HG03520 (cell line): Measurements from ENCODE around the gene LRP2.
"Not testable (repeated sequence)": the region's sequence is repeated elsewhere in the genome, so short reads cannot be mapped to it uniquely, and the experiment has no call there.

Source experiments
- ATAC-seq: cut with Tn5 transposase; IDR thresholded peaks from one replicate; pipeline ENCODE4 v1.9.1; 2021; ENCODE audit warnings: mild to moderate bottlenecking, moderate library complexity; ENCODE audit not compliant: unreplicated experiment

Gene LRP2

DNA sequence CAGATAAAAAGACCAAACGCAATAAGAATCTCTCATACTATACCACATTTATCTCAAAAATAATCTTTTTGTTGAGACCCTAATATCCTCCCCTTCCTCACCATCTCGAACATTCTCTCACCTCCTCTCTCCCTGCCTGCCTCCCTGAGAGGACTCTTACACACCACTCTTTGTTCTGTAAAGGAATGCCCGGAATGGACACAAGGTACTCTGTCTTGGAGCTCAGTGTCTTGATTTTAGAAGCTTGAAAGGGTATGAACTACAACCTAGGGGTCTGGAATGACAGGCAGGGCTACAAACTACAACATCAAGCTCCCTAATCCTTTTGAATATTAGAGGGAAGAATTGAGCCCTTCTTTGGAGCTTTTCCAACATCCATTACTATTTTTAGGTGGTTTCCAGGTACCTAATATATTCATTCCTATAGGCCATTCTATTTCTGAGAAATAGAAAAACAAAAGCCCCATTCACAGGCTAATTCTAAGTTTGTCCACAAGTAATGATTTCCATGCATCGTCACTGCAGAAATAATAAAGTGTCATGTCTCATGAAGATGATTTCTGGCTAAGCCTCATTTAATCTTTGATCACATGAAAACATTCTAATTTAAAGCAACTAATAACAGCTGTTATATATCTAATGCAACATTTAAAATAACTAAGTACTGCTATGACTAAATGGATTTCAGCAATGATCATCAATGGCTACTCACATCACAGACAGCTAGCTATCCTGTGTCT lies 60.6 kb downstream of the LRP2 start:
- ATAC-seq, result no peak

DNA sequence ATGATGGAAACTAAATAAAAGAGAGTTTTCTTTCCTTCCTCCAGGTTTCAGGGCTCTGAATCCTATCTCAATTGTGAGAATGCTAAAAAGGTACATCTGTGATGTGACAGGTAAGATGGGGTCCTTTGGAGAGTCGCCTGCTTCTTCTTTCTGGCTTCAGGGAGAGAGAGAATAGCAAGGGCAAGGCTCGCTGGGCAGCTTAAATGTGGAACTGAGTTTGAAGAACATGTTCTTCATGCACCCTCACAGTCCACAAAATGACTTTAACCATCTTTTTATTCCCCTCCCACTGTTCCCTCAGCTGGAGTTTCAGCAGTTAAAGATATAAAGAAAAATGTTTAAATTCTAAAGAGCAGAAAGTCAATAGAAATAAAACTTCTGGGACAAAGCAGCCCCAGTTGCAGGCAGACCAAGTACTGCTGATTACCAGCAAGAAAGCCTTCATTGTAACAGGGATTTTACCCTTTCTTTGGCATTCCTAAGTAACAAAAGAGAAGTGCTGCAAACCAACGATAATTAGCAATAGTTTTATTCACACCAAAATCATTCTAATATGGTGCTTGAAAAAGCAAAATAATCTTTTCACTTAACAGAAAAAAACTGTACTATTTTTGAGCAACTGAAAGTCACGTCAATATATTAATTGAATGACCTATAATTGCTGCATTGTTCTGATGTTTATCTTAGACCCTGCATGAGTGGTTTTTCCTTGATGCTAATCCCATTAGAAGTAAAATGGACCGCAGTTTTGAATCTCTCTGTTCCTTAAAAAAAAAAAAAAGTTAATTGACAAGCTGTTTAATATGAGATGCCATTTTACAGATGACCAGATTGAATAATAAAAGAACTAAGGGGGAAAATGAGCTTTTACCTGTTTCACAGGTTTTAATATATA lies 61.5 kb downstream of the LRP2 start:
- no peak for ATAC-seq

- ATAC-seq, result no peak
Measured at GRCh38 chr2:169298007-169298406, 64.3 kb downstream of the LRP2 start.

DNA sequence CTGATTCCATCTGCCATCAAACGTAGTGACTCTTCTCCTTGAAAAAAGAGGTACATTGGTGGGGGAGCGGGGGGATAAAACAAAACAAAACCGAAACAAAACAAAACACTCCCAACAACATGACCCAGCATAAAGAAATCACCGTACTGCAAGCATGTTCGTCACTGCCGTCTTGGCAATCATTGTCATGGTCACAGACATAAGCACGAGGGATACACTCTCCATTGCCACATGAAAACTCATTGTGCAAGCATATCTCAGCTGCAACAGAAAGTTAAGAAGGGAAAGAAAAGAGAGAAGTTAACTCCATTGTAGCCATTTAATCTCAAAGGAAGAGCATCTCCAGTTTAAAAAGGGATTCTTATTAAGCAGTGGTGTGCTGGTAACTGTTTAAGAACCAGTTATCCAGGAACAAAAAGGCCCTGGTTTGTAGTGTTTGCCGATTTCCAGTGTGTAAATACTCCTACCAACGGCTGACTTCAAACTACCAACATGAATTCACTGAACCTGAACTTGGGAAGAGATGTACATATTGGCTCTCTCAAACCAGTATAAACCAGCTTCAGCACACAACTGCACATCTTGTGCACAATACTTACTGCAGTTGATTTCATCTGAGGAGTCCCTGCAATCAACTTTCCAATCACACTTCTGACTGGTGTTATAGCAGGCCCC lies 68.2 kb downstream of the LRP2 start:
- ATAC-seq, result no peak

DNA sequence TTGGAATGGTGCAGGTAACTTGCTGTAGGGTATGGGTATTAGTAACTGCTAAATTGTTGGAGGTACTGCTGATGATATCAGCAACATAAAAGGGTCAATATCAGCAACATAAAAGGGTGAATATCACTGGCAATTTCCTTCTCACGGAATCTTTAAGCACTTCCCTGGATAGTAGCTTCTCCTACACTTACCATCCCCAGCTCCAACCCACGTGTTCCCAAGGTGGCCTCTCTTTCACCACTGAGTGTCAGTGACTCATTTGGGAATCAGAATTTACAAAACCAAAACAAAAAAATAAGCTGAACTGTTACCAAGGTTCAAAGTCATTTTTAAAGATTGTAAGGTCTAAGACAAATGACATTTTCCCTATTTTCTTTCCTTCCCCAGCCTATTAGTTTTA lies 70.8 kb downstream of the LRP2 start:
- ATAC-seq, result no peak

DNA sequence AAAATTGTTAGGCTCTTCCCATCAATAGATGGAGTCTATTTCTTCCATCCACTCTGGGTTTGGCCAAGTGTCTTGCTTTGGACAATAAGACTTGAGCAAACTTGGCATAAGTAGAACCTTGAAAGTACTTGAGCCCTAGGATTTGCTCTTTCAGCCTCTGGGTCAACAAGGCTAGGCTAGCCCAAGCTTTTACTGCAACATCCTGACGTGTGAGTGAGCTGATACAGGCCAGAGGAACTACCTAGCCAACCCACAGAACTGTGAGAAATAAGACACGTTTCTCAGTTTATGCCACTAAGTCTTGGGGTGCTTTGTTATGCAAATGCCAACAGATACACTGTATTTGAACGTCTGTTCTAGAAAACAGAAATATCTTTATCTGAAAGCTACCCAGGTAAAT lies 71.9 kb downstream of the LRP2 start:
- no peak for ATAC-seq

DNA sequence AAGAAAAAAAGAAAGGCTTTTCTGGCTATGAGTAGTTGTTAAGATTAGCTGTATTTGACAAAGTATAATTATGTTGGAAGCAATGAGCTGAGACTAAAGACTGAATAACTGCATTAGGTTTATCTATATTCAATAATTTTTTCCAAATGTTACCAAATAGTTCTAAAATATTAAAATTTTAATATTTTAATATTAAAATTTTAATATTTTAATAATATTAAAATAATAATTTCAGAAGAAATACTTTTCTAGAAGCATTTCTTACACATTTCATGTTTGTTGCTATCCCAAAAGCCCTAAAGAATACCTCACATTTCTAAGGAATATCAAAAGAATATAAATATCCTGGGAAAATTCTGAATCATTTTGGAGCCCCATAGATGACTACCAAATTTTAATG lies 74.7 kb downstream of the LRP2 start:
- ATAC-seq, result no peak

GRCh38 chr2:169286624-169287231 lies 75.6 kb downstream of the LRP2 start:
- no peak for ATAC-seq

GRCh38 chr2:169285531-169286235 lies 76.7 kb downstream of the LRP2 start:
- no peak for ATAC-seq

GRCh38 chr2:169280502-169280901 lies 81.8 kb downstream of the LRP2 start:
- ATAC-seq, result no peak

- no peak for ATAC-seq
Measured at GRCh38 chr2:169275696-169276444, 86.5 kb downstream of the LRP2 start.

DNA sequence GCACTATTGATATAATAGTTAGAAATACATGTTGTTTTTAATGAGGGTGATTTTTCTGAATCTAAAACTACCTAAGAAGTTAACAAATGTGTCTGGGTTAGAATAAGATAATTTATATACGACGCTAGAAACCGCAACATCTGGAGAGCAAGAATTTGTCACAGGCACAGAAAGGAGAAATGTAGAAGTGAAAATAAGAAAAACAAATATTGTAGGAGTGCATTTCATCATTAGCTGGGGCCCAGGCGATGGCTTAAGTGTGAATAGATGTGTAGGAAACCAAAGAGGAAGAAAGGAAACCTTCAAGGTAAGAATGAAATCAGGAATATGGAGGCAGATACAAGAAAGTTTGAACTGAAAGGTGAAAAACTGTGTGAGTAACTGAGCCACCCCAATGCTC lies 90.3 kb downstream of the LRP2 start:
- no peak for ATAC-seq

DNA sequence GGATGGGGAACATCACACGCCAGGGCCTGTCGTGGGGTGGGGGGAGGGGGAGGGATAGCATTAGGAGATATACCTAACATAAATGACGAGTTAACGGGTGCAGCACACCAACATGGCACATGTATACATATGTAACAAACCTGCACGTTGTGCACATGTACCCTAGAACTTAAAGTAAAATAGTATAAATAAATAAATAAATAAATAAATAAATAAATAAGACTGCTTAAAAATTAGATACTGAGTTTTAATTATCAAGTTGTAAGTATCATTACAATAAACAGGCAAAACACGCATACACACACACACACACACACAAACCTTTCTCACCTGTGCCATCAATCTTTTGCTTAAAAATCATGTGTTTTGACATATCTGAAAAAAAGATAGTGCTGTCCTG lies 91.8 kb downstream of the LRP2 start:
- ATAC-seq, result not testable (repeated sequence)

- no peak for ATAC-seq
Measured at GRCh38 chr2:169265591-169265990, 96.7 kb downstream of the LRP2 start.

DNA sequence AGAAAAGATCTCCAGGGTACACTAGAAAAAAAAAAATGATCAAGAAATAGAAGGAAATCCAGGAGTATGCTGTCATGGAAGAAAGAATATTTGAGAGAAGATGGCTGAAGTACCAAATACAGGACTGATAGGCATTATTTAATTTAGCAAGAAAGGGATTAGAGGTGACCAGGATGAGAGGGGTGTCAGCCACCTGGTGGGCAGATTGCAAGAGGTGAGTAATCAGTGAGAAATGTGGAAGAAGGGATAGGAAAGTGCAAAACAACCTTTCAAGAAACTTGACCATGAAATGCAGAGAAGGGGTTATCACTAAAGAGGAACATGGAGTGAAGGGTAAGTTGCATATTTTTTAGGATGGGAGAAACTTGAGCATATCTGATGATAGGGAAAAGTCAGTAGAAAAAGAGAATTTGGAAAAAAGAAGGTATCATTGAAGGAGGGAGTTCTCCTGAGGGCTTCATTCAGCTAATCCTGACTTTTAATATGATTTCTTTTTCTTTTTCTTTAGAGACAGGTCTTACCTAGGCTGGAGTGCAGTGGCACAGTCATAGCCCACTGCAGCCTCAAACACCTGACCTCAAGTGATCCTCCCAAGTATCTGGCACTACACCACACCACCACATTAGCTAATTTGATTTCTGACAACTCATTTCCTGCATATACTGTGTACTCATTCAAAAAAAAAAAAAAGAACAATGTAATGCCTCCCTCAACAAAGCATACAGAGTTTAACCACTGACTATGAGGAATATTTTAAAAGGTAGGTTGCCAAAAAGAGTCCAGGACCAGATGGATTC lies 101.3 kb downstream of the LRP2 start:
- no peak for ATAC-seq

DNA sequence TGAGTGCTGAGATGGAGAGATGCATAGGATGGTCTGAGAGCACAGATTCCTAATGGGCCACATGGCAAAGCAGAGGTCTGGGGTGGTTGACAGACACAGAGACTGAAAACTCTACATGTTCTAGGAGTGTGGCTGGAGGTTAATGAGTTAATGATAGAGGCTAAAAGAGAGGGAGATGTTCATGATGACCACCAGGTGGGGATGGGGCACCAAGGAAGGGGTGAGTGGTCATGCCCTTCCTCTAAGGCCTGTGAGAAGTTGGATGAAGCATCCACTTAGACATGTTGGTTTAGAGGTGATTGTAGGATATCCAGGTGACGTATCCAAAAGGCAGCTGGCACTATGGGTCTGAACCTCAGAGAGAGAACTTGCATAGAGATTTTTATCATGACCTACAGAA lies 102.1 kb downstream of the LRP2 start:
- ATAC-seq, result no peak

DNA sequence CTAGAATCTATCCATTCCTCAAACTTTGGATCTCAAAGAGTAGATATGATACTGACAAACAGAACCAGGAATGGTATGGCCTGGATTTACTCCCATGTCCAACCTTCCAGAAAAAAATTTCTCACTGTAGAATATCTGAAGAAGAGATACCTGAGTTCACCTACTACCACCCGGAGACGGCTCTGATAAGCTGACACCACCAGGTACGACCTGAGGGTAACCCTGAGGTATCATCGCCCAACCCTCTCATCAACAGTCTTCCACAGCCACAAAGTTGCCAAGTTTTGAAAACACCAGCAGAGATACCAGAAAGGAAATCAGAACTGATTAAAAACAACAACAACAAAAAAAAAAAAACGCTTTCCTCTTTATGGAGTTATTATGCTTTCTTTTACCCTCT lies 102.9 kb downstream of the LRP2 start:
- no peak for ATAC-seq

DNA sequence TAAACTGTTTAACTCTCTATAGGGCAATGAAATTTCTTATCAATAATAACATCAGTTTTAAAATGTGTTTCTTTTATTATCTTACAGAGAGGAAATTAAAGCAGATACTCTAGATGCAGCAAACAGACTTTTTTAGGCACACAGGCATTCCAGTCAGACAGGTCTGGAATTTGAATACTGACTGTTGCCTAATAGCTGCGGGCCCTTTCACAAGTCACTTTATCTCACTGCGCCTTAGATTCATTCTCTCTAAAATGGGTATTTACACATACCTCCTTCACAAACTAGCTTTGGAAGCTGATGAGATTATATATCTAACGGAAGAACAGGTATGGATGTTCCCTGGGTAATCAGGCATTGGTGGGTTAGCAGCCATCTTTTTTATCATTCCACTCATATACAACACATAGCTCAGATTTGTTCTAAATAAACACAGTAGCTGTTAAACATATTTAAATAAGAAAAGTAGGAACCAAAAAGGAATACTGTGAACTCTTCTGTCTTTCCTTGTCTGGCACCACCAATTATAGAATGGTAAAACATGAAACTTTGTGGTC lies 104.2 kb downstream of the LRP2 start:
- ATAC-seq, result no peak

DNA sequence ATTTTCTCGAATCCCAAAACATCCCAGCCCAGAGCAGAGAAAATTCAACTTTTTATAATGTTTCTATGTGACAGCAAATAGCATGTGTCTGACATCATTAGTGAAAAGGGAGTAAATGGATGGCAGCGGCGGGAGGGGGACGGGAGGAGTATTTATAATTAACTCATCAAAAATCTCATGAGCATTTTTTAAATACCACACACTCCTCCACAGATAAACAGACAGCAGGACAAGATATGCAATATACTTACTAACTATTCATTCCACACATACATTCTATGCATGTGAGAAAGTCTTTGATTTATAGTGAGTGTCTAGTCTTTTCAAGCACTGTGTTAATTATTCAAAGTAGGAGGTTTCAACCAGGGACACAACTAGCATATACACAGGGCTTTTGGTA lies 107.6 kb downstream of the LRP2 start:
- ATAC-seq, result no peak
